CD14-positive monocyte (primary cell): ENCODE data around the gene FBXW12. TPM values are rescaled to one million over a fixed set of nuclear protein-coding genes. Genes with fewer than 3 reads are reported as not detected.

Source experiments
- DNase-seq, 3 donors: peaks; one replicate each; pipeline ENCODE4 v3.0.0-alpha.2; 2011 to 2022
- H2AFZ ChIP-seq: 2 replicates; pipeline ENCODE4 v1.6.0; 2012; ENCODE audit warnings: mild to moderate bottlenecking, low read depth, low read length, inconsistent platforms; ENCODE audit not compliant: insufficient read depth, poor library complexity, severe bottlenecking
- H3K27ac ChIP-seq, 2 donors: 1 replicate in 1 of 2; 2 replicates in 1 of 2; pipeline ENCODE4 v1.5.1; 2012 to 2013; ENCODE audit warnings: low read length in 2 of 2, control low read depth in 1 of 2, inconsistent platforms in 1 of 2, low read depth in 1 of 2, mild to moderate bottlenecking in 1 of 2
- H3K27me3 ChIP-seq, 2 donors: one replicate each; pipeline versions ENCODE4 v1.6.0 to v1.6.1; 2011 to 2013; ENCODE audit warnings: low read length in 2 of 2; ENCODE audit not compliant: control insufficient read depth in 2 of 2, insufficient read depth in 2 of 2
- H3K36me3 ChIP-seq, 2 donors: replicated peaks in 1 of 2; 1 replicate in 1 of 2; 2 replicates in 1 of 2; pipeline versions ENCODE4 v1.5.1 to v1.6.1; 2012 to 2013; ENCODE audit warnings: low read length in 2 of 2, control low read depth in 1 of 2, inconsistent platforms in 1 of 2, mild to moderate bottlenecking in 1 of 2; ENCODE audit not compliant: insufficient read depth in 2 of 2, control insufficient read depth in 1 of 2
- H3K4me1 ChIP-seq, 2 donors: 1 replicate in 1 of 2; 2 replicates in 1 of 2; pipeline versions ENCODE4 v1.5.1 to v1.6.1; 2012 to 2013; ENCODE audit warnings: low read length in 2 of 2, control low read depth in 1 of 2, inconsistent platforms in 1 of 2, mild to moderate bottlenecking in 1 of 2, moderate library complexity in 1 of 2; ENCODE audit not compliant: insufficient read depth in 2 of 2, control insufficient read depth in 1 of 2
- H3K4me2 ChIP-seq: replicated peaks from 2 replicates; pipeline ENCODE3; 2012; ENCODE audit warnings: low read length, moderate library complexity, mild to moderate bottlenecking; ENCODE audit not compliant: poor library complexity, severe bottlenecking; ENCODE audit errors: extremely low read depth
- H3K4me3 ChIP-seq, 3 experiments: fragments of 200-600 bp in 1 of 3; sonication (generic) in 1 of 3; replicated peaks in 1 of 3; 1 replicate in 2 of 3; 2 replicates in 1 of 3; pipeline ENCODE4 v1.5.1; 2011 to 2013; ENCODE audit warnings: low read length in 3 of 3, mild to moderate bottlenecking in 3 of 3, control low read depth in 2 of 3, low read depth in 2 of 3, inconsistent platforms in 1 of 3, moderate library complexity in 1 of 3
- H3K79me2 ChIP-seq: 2 replicates; pipeline ENCODE4 v1.6.0; 2012; ENCODE audit warnings: mild to moderate bottlenecking, control low read depth, inconsistent platforms, low read length, moderate library complexity; ENCODE audit not compliant: insufficient read depth
- H3K9ac ChIP-seq: 2 replicates; pipeline ENCODE4 v1.6.0; 2017; ENCODE audit warnings: low read length, mild to moderate bottlenecking; ENCODE audit not compliant: insufficient read depth, poor library complexity, severe bottlenecking
- H3K9me3 ChIP-seq, 2 donors: replicated peaks in 1 of 2; 1 replicate in 1 of 2; 2 replicates in 1 of 2; pipeline versions ENCODE4 v1.5.1 to v1.6.1; 2012 to 2013; ENCODE audit warnings: low read length in 2 of 2, control low read depth in 1 of 2; ENCODE audit not compliant: control insufficient read depth in 1 of 2, insufficient read depth in 1 of 2
- H4K20me1 ChIP-seq: 2 replicates; pipeline ENCODE4 v1.6.0; 2012; ENCODE audit warnings: mild to moderate bottlenecking, low read length, control low read depth, moderate library complexity; ENCODE audit not compliant: insufficient read depth
- H3K27ac Mint-ChIP-seq, 7 donors: one replicate each; pipeline ENCODE4 v1.8.0; 2020; ENCODE audit warnings: mild to moderate bottlenecking in 7 of 7, mixed read lengths in 7 of 7, moderate library complexity in 6 of 7, inconsistent platforms in 2 of 7
- H3K27me3 Mint-ChIP-seq, 3 donors: one replicate each; pipeline ENCODE4 v1.8.0; 2021 to 2022; ENCODE audit warnings: low read depth in 3 of 3, mild to moderate bottlenecking in 3 of 3, mixed read lengths in 3 of 3, moderate library complexity in 3 of 3, inconsistent platforms in 1 of 3
- H3K36me3 Mint-ChIP-seq, 2 donors: one replicate each; pipeline ENCODE4 v1.8.0; 2020; ENCODE audit warnings: mixed read lengths in 2 of 2, inconsistent platforms in 1 of 2, mild to moderate bottlenecking in 1 of 2
- H3K4me1 Mint-ChIP-seq: one replicate; pipeline ENCODE4 v1.8.0; 2020; ENCODE audit warnings: mild to moderate bottlenecking, mixed read lengths
- H3K4me3 Mint-ChIP-seq, 2 donors: one replicate each; pipeline ENCODE4 v1.8.0; 2020; ENCODE audit warnings: mild to moderate bottlenecking in 2 of 2, mixed read lengths in 2 of 2, moderate library complexity in 1 of 2
- H3K9me3 Mint-ChIP-seq, 7 donors: one replicate each; pipeline ENCODE4 v1.8.0; 2020 to 2022; ENCODE audit warnings: mixed read lengths in 7 of 7, mild to moderate bottlenecking in 6 of 7, moderate library complexity in 6 of 7, inconsistent platforms in 2 of 7
- WGBS: methylation state at CpG from one replicate; pipeline ENCODE4 v1.1.5; 2013; ENCODE audit warnings: missing lambda C conversion rate; ENCODE audit not compliant: insufficient coverage; 5-methylcytosine and 5-hydroxymethylcytosine counted together
- intact Hi-C, 2 donors: fragments of 100-400 bp; cut with micrococcal nuclease; formaldehyde crosslinking; loops; one replicate each; pipeline versions ENCODE4 v1.15.0 to v1.15.1; 2023
- polyA plus RNA-seq, 3 donors: library from polyadenylated mRNA; depleted of rRNA in 1 of 3; unstranded in 2 of 3; stranded (reverse) in 1 of 3; fragments of 300-500 nt in 2 of 3; fragments of >200 nt in 1 of 3; fragmentation: Illumina TruSeq in 2 of 3; gene quantifications; 1 replicate in 2 of 3; 2 replicates in 1 of 3; pipeline ENCODE4 v1.2.3, GENCODE V29; 2012 to 2021
- TF ChIP-seq, protein P1 (sequence below): fragments of 200-600 bp; IDR thresholded peaks from one replicate; pipeline ENCODE4 v1.8.0; 2022; ENCODE audit warnings: antibody characterized with exemption, mild to moderate bottlenecking

Gene FBXW12
- polyA plus RNA-seq, 3 donors: not detected

DNA sequence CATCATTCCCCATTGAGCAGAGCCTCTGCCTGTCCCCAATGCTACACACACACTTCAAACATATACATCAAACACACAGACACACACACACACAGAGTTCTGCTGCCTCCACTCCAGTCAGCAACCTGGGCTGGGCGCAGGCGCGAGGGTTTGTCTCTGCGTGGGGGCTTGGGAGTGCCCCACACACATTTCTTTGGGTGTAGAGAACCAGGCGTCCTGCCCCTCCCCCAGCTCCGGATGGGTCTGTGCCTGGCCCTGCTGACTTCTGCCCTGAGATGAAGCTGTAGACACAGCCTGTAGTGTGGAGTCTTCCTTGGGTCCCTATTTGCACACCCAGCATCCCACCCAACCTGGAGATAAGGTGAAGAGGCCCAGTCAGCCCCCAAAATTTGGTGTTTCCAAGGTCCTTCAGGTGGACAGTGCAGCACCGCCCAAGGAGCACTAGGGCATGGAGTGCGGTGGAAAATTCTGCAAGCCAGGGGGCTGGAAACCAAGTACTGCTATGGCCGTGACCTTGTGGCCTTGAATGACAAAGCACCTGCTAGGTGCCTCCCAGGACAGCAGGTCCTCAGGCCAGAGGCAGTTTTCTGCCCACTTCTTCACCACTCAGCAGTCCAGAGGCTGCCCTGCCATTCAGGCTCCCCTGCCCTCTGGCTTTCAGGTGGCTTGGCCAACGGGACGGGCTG is 26.8 kb downstream of the FBXW12 start:
- H3K4me3 ChIP-seq: no peak overlapping the region
- H3K4me3 Mint-ChIP-seq: no peak overlapping the region

DNA sequence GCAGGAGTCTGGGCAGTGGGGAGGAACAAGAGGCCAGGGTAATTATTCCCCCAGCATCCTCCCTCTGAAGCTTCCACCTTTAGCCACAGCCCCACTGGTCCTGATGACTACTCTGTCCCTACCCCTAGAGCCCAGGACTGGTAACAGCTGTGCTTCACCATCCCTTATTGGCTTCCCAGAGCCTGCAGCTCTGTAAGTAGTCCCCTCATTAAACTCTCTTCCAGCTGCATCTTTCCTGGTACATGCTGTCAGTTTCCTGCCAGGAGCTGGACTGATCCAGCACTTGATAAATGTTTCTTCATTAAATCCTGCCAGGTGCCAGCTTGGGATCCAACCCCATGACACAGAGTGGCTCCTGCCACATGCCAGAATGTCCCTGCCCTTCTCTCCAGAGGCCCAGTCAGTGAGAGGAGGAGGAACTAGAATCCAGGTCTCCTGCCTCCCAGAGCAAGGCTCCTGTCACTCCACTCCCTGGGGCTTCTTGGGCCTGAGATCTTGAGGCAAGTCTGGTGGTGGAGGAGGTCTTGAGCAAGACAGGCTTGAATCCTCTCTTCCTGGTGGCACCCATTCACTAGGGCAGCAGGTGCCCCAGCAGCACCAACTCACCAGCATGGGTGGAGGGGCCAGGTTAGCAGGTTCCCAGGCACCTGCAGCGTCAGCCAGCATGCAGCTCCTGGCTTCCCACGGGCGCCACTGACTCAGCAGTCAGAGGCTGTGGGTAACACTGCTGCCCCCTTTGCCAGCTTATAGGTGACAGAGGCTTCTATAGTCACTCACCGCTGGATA is 27.6 kb downstream of the FBXW12 start:
- Mint-ChIP-seq H3K4me3 (no peak overlapping the region), H3K36me3 (no peaks in the 10 kb centered on the region), H3K27me3 (peaks cover 0 to 7% (median 2%) of the 10 kb centered on the region in 3 donors), H3K9me3 (no peaks in the 10 kb centered on the region), H3K4me1 (peaks cover 20% of the 10 kb centered on the region), H3K27ac (no peak overlapping the region)
- WGBS: 27% methylated on average over 3 of the region's 4 CpGs
- H3K9me3 ChIP-seq: no peaks in the 10 kb centered on the region
- no peaks in the 10 kb centered on the region for H4K20me1 ChIP-seq
- H3K4me3 ChIP-seq: no peak overlapping the region
- no peaks in the 10 kb centered on the region for H3K79me2 ChIP-seq
- intact Hi-C loops: loop anchor here (5.0 kb wide), 2 partner anchors 38 to 288 kb away; partner anchors contain the start of gene NCKIPSD (in 2 of the 2)
- H3K27me3 ChIP-seq: no peaks in the 10 kb centered on the region
- no peaks in the 10 kb centered on the region for H3K36me3 ChIP-seq
- no peak for DNase-seq
- no peak overlapping the region for H3K4me2 ChIP-seq
- H3K9ac ChIP-seq: no peak overlapping the region
- peak overlapping the region; percentile 46 for H2AFZ ChIP-seq
- no peak overlapping the region for H3K27ac ChIP-seq
- H3K4me1 ChIP-seq: peaks cover 11 to 14% of the 10 kb centered on the region in 2 donors
- TF ChIP-seq, protein P1, sequence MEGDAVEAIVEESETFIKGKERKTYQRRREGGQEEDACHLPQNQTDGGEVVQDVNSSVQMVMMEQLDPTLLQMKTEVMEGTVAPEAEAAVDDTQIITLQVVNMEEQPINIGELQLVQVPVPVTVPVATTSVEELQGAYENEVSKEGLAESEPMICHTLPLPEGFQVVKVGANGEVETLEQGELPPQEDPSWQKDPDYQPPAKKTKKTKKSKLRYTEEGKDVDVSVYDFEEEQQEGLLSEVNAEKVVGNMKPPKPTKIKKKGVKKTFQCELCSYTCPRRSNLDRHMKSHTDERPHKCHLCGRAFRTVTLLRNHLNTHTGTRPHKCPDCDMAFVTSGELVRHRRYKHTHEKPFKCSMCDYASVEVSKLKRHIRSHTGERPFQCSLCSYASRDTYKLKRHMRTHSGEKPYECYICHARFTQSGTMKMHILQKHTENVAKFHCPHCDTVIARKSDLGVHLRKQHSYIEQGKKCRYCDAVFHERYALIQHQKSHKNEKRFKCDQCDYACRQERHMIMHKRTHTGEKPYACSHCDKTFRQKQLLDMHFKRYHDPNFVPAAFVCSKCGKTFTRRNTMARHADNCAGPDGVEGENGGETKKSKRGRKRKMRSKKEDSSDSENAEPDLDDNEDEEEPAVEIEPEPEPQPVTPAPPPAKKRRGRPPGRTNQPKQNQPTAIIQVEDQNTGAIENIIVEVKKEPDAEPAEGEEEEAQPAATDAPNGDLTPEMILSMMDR: no peak

More for the DNA sequence above, 26.8 kb downstream of the FBXW12 start:
- Histone ChIP-seq H3K27ac (no peak overlapping the region), H3K4me1 (peaks cover 11 to 14% of the 10 kb centered on the region in 2 donors), H3K9ac (no peak overlapping the region), H3K79me2 (no peaks in the 10 kb centered on the region), H2AFZ (no peak overlapping the region), H4K20me1 (no peaks in the 10 kb centered on the region), H3K4me2 (no peak overlapping the region), H3K27me3 (no peaks in the 10 kb centered on the region), H3K9me3 (no peaks in the 10 kb centered on the region), H3K36me3 (no peaks in the 10 kb centered on the region)
- Mint-ChIP-seq H3K27me3 (peaks cover 0 to 7% (median 2%) of the 10 kb centered on the region in 3 donors), H3K27ac (no peak overlapping the region), H3K36me3 (no peaks in the 10 kb centered on the region), H3K9me3 (no peaks in the 10 kb centered on the region), H3K4me1 (peaks cover 20% of the 10 kb centered on the region)
- TF ChIP-seq, protein P1: no peak
- DNase-seq: no peak
- intact Hi-C loops: no loop called here
- 96% methylated on average over 7 of the region's 11 CpGs for WGBS
